Stimulated activated CD4-positive, alpha-beta T cell treated with anti-CD3 and anti-CD28 coated beads, Interleukin-12 subunit alpha, Interleukin-12 subunit beta, amount 100 ng/mL, for 24 hours (primary cell): ENCODE measurements around the gene CCBE1.

Experiments
- DNase-seq, 2 experiments: peaks; one replicate each; pipeline ENCODE4 v3.0.0-alpha.2; 2020; ENCODE audit warnings: low read depth in 2 of 2

The CCBE1 gene

DNA sequence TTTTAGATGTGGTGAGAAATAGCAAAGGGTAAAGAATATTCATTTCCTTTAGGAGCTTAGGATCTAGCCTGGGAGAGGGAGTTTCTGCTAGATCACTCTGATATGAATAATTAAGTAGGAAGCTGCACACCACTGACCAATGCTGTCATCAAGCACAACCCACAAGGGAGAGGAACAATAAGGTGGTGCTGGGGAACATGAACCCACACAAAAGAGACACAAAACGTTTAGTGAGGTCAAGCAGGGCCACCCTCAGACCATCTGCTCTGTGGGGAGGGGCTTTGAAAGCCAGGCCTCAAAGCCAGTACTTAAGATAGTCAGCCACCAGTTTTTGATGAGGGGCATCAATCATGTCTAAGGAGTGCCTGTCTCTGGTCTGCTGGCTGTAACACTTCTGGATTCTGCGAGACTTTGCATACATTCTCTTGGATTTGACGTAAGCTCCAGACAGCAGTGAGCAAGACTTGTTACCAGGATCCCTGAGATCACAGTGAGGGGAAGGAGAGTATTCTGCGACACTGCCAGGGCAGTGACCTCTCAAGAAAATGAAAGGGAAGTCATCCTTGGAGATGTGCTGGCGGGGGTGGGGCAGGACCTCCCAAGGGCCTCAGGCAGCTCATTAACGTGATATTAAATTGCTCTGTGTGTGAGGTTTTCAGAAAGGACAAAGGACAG, 127.0 kb downstream of the CCBE1 start:
- DNase-seq: no peak

DNA sequence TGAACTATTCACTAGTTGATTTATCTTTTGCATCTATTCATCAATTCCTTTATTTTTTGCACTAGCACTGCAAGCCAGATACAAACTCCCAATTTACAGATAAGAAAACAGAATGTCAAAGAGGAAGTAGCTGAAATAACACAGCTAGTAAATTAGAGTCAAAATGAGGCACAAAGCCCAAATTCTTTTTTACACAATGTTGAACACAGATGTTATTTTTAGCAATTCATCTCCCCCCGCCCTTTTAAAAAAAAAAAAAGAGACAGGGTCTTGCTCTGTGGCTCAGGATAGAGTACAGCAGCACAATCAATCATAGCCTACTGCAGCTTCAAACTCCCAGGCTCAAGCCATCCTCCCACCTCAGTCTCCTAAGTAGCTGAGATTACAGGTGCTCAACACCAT, 127.8 kb downstream of the CCBE1 start:
- DNase-seq: no peak

DNA sequence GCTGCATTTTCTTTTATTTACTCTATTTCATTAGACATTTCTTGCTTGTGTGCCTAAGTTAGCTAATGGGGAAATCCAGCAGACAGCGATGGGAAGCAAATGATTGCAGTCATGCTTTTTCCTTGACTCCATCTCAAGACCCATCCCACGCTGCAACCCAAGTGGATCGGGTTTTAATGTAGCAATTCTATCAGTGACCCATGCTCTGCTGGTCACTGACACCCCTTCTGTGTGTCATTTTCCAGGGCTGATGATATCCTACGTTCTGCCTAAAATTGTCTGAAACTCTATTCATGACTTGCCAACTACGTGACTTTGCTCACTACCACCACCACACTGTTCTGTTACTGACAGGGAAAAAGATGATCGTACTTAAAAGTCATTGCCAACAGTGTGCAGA, 129.8 kb downstream of the CCBE1 start:
- DNase-seq: no peak

DNA sequence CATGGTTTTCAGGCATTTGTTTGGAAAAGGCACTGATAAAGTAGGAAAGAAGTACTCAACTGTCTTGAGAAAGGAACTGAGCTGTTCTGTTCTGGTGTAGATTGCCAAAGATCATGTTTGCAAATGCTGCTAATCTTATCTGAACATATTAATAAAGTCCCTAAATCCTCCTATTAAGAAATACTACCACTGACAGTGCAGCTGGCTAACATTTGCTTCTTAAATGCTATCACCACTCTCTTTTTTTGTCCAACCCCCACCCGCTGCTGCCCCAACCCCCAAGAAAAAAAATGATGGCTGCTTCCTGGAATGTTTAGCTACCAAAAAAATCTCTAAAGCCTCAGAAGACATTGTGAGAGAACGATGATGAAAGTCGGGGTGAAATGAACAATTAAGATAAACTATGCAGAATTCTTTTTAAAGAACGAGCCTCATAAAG, 130.7 kb downstream of the CCBE1 start:
- DNase-seq: no peak

DNA sequence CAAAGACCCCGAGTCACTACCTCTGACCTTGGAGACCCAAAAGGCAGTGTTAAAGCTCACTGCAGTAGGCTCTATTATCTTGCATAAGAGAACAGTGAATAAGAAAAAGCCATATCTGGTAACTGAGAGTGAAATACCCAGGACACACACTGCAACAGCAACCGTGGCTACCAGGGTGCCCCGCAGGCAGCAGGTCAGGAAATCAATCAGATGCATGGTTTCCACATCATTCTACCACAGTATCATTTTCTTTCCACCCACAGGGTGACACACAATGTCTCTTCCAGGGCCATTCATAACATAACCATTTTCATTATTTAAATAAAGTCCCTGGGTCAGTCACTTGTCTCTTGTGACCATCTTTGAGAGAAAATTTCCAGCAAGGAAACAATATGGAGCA, 131.3 kb downstream of the CCBE1 start:
- DNase-seq: no peak

DNA sequence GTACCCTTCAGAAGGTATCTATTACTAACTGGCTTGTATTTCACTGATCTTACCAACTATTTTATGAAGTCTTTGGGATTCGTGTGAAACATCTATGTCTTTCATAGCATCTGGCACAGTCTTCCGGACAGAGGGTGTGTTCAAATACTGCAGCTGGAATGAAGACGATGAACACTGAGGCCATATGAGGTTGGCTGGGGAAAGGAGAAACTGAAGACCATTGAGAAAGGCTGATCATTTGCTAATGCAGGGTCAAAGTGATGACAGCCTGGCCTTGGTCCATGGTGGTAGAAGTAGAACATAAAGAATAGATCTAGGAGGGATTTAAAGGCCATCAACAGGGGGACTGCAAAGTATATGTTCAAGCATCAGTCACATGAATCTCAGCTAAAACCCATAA, 132.7 kb downstream of the CCBE1 start:
- DNase-seq: no peak

DNA sequence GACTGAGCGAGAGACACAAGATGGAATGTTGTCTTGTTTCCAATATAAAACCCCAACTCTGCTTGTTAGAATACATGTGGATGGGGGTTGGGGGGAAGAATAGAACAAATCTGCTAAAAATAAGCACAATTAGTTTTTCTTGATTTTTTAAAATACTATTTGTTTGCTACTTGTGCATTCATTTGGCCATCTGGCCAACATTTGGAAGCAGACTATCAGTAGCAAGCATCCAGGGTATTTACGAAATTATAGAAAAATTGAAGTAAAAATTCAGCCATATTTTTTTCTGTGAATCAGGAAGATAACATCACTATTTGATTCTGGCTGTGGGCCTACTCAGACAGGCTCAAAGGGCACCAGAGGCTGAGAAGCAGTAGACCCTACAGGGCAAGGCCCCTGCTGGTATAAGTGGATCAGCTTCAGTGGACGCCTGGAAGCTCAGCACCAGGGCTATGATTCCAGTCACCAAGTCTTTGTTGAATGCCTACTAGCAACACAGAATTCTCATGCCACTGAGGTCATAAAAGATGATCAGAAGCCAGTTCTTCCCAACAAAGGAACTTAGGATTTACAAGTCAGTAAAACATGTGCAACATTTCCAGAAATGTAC, 133.9 kb downstream of the CCBE1 start:
- DNase-seq: no peak

DNA sequence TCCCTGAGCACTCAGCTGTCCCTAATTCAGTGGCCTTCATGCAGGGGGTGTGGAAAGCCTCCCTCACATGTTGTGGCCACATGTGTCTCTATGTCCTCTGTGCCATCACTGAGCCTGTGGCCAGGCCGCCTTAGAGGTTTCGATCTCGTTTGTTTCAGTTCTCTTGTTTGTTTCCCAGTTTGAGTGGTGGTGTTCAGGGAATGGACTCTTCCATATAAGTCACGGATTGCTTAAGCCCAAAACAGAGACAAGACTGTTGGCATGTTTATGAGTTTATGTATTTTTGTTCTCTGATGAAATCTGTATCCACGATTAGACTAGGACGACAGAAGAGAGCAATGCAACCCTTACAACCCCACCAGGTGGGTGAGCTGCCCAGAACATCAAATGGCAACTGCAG, 134.5 kb downstream of the CCBE1 start:
- no peak for DNase-seq

DNA sequence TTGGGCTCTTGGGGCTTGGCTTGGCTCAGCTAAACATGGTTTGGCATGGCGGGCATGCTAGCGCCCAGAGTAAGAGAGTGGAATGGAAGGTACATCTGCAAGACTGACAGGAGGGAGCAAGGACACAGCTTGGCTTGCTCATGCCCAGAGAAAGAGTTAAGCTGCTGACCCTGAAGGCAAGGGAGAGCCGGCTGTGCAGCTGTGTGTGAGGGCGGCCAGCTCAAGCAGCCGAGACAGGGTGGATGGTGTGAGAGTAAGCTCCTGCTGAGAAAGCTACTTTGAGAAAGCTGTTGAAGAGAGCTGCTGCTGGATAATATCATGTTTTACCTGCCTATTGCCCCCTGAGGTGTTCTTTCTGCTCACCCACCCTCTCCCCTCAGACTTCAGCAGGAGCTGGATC, 135.6 kb downstream of the CCBE1 start:
- DNase-seq: no peak

DNA sequence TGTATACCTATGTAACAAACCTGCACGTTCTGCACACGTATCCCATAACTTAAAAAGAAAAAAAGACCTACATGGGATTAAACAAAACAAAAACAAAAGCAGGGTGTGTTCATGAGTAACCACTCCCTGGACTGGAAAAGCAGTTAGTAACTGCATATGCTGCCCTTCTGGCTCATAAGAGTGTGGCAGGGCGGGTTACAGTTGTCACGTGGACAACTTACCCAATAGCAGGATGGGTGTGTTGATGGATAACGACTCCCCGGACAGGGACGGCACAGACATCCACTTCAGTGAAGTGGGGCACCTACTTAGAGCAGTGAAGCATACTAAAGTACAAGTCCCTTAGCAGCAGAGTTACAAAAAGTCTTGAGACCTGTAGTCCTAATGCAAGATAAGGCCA, 136.7 kb downstream of the CCBE1 start:
- no peak for DNase-seq

DNA sequence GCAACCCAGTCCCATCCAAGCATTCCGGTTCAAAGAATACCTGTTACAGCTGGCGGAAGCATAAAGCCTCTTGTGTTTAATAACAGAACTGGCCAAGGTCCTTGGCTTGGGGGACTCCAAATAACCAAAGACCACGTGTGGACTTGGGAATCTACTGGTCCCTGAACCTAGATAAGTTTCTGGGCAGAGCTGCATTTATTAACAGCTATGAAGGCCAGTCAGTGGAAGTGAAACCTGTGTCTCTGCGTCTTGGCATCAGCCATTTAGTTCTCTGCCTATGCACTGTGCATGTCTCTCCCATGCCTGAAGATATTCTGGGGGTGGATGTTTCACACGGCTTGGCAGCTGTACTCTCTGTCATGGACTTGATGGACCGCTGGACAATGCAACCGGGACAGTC, 137.7 kb downstream of the CCBE1 start:
- no peak for DNase-seq

DNA sequence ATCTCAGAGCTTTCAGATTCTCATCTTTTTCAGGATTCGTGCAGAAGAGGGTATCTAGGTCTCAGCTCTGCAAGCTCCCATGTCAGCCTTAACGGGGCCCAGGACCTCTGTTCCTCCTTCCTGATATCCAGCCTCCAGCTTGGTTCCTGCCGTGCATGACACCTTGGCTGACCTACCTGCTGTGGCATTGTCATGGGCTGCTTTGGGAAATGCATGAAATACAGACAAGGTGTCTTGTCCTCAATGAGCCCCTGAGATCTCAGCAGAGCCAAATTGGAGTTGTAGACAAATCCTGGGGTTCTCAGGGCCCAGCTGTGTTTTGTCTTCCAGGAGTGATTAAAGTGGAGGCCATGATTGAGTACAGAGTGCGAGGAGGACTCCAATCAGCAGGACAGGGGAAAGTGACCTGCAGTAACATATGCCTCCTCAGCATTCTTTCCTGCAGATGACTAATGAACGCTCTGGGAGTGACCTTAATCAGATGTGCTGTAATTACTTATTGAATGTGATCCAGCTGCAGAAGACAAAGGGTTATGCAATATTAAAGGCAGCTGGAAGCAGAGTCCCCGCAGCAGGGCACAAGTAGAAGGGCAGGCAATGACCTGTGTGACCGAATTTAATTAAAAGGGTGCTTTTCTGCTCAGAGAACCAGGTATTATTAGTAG, 141.1 kb downstream of the CCBE1 start:
- DNase-seq: no peak

DNA sequence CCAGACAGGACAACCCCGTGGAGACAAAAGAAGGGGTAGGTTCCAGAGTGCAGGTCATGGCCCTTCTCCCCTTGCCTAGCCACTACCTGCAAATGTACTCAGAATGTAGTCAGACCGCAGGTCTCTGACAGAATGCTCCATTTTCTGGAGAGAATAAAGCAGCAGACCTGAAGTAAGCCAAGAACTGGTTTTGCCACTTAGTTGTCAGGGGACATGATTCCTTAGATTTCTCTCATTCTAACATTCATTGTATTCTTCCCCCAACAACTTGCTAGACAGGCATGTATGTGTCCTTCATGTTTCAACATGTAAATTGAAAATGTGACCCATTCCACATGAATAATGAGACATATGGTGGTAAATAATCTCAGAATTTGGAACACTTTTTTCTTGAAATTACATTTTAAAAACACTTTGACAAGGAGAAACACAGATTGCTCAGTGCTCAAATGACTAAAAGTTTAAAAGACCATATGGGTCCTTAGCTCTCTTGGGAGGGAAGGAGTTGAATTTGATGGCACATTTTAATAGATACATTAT, 142.4 kb downstream of the CCBE1 start:
- DNase-seq: no peak

DNA sequence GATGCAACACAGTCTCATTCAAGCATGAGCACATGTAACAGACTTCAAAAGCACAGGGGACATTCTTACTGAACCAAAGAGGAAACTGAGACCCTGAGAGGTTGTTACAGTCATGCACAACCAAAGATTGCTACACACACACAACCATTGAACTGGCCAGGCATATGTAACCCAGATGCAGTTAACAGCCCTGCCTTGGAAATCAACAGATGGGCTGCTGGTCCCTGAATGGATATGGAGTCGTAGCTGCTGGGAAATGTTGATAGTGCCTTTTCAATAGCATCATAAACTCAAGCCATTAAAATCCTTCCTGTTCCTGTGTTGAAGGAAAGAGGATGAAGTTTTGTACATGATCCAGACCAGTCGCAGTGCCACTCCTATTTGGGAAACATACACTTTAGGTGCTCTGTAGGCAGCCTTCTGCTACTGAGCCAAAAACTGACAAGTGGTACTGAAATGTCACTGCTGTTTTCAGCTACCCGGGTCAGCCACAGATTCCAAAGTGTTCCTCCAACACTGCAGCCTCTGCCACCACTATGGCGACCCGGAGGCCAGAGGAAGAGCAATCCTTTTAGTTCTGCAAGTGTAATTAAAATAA, 143.9 kb downstream of the CCBE1 start:
- DNase-seq: no peak

DNA sequence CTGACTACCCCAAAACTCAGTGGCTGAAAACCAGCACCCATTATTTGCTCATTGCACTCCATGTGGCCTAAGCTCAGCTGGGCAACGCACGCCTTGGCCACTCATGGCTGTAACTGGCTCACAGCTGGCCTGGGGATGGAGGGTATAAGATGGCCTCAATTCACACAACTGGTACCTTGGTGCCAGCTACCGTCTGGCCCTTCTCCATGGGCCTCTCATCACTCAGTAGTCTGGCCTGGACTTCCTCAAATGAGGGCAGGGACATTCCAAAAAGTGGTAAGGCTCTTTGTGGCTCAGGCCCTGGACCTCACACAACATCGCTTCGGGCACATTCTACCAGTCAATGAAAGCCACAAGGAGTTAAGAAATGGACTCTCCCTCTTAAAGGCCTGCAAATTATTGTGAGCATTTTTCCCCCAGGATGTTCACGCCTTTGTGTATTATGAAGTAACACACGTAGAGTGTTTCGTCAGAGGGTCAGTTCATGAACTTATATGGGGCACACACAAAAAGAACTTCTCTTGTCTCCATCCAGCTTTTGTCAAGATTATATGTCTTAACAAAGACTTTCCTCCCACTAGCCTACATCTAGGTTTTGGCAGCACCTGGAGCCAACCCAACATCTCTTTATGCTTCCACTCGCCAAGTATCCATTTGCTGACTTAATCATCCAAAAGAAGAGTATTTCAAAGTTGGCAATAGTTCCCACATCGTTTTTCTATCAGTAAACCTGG, 145.2 kb downstream of the CCBE1 start:
- no peak for DNase-seq

DNA sequence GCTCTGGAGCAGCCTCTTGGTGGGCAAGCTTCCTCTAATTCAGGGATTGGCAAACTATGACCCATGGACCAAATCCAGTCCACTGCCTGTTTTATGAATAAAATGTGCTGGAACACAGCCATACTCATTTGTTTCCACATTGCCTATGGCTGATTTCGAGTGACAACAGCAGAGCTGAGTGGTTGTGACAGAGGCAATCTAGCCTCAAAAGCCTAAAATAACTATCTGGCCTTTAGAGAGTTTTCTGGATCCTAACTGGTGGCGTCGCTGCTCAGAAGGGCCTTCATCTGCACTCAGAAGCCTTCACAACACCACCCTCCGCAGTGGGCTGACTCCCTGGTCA, 147.1 kb downstream of the CCBE1 start:
- DNase-seq: no peak

DNA sequence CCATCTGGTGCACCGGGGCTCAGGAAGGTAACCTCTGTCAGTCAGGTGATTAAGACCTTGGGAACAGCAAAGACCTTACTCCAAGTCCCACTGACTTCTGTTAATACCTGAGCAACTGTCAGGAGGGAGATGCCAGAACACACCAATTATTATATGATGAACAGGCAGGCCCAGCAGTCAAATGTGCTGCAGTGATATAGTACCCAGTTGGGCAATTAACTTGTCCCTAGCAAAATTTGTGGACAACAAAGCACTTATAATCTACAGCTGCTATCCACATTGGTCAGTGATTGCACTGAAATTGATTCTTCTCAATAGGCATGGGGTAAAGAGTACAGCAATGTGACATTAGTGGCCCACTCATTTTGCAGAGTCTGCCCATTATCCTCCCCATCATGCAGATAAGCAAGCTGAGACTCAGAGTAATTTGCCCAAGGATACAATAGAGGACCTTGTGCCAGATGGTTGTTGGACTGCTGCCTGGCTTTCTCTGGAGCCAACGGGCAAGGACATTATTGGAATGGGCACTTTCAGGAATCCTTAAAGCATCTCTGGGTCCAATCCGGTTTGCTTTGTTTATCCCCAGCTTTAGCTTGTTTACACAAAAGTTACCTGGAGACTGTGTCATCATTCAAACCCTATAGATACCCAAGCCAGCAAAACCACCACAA, 147.6 kb downstream of the CCBE1 start:
- DNase-seq: no peak

DNA sequence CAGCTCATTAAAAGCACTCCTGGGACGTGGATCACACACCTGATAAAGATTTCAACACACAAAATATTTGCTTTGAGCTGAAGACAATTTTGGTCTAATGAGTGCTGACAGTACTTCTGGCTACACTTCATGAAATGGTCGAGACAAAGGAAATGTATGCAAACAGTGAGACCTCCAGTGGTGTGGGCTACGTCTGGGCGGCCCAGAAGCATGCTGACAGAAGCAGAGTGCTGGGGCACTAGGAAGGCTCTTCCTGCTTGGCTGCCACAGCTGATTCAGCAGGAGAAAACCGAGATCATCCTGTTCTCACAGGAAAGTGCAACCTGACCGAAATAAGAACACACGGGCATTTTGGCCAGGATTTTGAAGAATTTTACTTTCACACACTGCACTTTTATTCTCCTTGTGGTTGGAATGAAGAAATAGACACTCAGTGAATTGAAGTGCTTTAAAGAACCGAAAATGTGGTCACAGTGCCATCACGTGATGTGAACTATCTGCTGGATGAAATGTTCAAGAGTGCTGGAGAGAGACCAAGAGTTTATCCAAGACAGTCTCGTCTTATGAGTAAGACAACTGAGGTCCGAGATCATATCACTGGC, 149.5 kb downstream of the CCBE1 start:
- DNase-seq: no peak

DNA sequence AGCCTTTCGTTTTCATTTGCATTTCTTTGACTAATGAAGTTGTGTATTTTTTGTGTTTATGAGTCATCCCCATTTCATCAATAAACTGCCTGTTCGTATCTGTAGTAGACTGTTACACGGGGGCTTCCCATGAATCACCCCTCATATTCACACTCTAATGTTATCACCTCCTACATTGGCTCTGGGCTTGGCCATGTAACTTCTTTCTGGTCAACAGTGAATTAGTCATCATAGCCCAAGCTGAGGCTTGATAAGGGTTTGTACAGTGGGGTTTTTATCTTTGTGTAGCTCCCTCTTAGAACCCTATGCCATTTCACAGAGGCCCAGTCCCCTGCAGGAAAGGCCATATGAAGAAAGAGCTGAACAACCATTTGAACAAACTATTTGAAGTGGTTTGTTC, 151.0 kb downstream of the CCBE1 start:
- no peak for DNase-seq

DNA sequence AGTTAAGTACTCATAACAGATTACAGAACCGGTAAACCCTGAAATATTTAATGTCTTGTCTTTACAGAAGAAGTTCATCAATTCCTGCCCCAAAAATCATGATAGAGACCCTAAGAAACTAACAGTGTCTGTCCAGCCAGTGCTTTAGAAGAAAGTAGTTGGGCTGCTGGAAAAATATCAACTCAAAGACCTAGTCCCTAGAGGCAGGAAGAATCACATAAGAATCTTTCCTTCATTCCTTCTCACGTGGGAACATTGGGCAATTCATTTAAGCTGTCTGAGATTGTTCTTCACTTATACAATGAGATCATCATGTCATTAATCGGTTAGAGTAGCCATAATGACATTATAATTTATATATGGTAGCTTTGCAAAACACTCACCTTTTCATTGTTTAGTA, 156.4 kb downstream of the CCBE1 start:
- DNase-seq: no peak

DNA sequence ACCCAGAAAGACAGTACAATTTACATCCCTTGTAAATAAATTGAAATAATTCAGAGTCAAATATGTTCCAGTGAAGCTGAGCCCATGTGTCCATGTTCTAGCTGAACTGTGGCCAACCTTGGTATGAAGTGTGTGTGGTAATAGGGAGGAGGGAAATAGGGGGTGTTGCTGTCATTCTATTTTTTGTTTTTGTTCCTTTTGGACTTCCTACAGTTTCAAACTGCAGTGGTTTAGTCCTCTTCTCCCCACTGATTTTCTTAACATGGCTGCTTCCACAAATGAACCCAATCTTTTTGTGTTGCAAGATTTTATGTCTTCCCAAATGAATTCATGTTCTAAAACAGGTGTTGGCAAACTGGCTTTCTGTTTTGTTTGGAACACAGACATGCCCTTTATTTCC, 156.9 kb downstream of the CCBE1 start:
- no peak for DNase-seq
